ENCODE measurements around the gene CEP350.
"Not testable (repeated sequence)": the region's sequence is repeated elsewhere in the genome, so short reads cannot be mapped to it uniquely, and the experiment has no call there.

The CEP350 gene

DNA sequence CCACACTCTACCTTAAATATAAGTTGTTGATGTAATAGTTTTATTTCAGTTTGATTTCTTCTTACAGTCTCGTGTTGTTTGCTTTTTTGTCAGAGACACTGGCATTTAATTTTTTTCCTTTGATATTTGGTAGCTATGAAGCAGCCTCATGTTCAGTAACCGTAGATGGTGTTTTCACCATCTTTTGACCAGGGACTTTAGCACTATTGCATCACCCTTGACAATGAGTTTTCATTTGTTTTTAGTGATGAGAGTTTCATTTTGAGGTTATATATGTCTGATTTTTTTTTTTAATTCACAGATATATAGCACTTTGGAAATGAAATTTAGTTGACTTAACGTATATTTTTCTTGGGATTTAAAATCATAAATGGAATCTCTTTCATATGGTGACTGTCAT is 36.2 kb downstream of the CEP350 start:
- DNase-seq (ENCODE audit: low read depth in 2 of 2) = no peak

DNA sequence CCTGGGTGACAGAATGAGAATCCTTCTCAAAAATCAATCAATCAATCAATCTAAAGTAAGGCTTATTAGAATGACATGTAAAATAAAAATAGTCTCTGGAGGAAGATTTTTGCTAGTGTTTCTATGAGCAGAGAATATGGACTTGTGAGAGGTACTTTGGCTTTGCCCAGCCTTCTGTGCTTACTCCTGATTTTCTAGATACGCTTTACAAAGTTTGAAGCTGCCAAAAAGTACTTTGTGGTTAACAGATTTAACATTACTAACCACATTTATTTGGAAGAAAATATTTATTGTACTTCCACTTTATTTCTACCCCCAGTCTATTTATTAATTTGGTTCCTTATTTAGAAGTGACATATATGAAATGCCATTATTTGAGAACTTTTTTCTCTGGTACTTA is 41.0 kb downstream of the CEP350 start:
- DNase-seq (ENCODE audit: low read depth in 2 of 2) = no peak

DNA sequence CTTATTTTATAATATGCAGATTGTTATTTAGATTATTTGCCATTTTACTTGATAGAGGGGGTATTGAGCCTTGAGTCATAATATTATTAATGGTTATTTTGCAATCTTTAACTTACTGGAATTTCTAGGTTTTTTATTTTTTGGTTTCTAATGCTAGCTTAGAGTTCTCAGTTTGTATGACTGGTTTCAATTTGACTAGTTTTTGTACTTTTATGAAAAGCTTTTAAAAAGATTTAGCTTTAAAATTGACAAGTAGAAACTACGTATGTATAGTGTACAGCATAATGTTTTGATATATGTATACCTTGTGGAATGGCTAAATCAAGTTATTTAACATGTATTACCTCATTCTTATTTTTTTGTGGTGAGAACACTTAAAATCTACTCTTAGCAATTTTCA is 41.5 kb downstream of the CEP350 start:
- DNase-seq (ENCODE audit: low read depth in 2 of 2) = no peak

DNA sequence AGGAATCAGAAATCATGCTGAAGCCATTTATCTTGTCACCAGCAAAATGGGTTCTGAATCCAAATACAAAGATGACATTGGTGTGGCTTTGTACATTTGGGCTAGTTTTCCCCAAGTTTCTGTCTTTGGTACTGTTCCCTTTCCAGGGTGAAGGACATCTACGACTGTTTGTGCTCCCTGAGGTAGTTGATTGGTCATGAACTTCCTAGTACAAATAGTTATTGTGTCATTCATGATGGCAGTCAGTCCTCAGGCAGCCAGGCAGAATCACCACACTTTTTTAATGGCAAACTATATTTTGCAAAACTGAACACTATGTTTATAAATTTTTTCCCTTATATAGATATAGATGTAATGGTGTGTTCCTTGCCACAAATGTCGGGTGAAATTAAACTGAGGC is 46.0 kb downstream of the CEP350 start:
- DNase-seq (ENCODE audit: low read depth in 2 of 2) = no peak

DNA sequence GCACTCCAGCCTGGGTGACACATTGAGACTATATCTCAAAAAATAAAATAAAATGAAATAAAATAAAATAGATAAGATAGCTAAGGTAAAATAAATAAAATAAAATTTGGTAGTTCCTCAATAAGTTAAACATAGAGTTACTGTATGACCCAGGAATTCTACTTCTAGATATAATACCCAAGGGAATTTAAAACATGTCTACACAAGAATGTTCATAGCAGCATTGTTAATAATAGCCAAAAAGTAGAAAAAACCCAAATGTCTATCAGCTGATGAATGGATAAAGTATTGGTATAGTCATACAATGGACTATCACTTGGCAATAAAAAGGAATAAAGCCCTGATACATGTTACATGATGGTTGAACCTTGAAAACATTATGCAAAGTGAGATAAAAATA is 47.8 kb downstream of the CEP350 start:
- DNase-seq (ENCODE audit: low read depth in 2 of 2) = no peak

DNA sequence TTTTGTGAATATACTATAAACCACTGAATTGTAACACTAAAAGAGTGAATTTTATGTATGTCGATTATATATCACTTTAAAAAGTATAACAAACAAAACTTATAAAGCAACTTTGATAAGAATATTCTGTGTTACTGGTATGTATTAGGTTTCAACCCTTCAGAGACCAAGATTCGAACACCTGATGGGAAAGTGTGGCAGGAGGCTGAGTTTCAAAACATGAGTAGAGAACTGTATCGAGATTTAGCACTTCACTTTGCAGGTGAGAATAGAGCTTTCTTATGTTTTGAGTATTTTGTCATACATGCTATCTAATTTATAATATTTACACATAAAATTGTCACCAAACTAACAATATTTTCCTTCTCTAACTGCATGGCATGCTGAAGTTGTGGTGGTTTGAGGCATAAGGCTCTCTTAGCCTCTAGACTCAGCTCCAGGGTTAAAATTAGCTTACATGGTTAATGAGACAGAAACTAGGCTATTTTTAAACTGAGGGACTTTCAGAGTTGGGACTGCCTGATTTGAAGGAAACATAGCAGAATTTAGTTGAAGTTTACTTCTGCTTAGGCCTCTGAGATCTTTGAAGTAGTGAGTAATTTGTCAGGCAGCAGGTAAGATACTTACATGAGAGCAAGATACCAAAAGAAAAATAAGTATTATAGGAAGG is 48.6 kb downstream of the CEP350 start:
- no peak for DNase-seq (ENCODE audit: low read depth in 2 of 2)

DNA sequence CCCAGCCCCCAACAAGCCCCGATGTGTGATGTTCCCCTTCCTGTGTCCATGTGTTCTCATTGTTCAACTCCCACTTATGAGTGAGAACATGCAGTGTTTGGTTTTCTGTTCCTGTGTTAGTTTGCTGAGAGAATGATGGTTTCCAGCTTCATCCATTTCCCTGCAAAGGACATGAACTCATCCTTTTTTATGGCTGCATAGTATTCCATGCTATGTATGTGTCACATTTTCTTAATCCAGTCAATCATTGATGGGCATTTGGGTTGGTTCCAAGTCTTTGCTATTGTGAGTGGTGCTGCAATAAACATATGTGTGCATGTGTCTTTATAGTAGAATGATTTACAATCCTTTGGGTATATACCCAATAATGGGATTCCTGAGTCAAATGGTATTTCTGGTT is 52.2 kb downstream of the CEP350 start:
- DNase-seq (ENCODE audit: low read depth in 2 of 2) = not testable (repeated sequence)

DNA sequence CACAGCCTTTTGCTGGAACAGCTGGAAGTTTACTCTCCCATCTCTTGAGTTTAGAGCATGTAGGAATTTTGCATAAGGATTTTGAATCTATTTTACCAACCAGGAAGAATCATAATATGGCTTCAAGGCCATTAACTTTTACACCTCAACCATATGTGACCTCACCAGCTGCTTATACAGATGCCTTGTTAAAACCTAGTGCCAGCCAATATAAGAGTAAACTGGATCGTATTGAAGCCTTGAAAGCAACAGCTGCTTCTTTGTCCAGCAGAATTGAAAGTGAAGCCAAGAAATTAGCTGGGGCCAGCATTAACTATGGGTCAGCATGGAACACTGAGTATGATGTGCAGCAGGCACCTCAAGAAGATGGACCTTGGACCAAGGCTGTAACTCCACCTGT is 65.4 kb downstream of the CEP350 start:
- DNase-seq (ENCODE audit: low read depth in 2 of 2) = no peak

DNA sequence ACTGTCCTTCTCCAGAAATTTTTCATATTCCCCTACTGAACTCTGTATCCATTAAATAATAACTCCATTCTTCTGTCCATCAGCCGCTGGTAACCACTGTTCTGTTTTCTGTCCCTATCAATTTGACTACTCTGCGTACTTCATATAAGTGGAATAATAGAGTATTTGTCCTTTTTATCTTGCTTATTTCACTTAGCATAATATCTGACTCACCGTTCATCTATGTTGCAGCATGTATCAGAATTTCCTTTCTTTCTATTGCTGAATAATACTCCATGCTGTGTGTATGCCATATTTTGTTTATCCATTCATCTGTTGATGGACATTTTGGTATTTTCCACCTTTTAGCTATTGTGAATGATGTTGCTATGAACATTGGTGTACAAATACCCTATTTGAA is 71.9 kb downstream of the CEP350 start:
- DNase-seq (ENCODE audit: low read depth in 2 of 2) = no peak

DNA sequence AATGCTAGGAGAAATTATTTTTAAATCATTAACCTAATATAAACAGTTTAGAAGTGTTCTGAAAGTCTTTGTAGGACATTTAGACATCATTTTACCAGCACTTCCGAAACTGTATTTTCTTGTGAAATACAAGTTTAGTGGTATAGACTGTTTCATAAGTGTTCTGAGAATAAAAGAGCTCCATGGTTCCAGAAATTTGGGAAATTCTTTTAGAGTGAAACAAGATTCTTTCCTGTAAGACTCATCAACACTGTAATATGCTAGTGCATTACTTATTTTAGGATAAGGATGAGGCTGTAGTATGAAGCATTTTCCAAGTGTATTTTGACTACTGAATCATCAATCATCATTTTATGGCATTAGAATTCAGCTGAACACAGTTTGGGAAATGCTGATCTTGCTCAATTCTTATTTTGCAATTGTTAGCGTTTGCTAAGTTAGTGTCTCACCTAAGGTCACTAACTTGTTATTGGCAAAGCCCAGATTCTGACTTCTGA is 73.4 kb downstream of the CEP350 start:
- DNase-seq (ENCODE audit: low read depth in 2 of 2) = no peak

DNA sequence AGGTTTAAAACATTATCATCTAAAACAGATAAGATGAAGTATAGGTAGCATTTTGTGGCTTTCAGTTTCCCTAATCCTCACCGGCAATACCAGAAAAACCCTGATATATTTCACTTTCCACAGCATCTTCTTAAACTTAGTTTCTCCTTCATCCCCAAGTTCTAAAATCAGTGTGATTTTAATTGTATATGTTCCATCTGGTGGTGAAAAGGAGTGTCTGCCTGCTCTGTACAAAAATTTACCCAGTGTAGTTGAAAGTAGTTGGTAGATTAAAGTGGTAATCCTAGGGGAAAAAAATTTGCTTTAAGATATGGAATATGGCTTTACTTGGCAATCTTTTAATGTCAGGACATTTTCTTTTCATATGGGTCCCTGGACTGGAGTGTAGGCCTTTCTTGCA is 74.3 kb downstream of the CEP350 start:
- no peak for DNase-seq (ENCODE audit: low read depth in 2 of 2)

DNA sequence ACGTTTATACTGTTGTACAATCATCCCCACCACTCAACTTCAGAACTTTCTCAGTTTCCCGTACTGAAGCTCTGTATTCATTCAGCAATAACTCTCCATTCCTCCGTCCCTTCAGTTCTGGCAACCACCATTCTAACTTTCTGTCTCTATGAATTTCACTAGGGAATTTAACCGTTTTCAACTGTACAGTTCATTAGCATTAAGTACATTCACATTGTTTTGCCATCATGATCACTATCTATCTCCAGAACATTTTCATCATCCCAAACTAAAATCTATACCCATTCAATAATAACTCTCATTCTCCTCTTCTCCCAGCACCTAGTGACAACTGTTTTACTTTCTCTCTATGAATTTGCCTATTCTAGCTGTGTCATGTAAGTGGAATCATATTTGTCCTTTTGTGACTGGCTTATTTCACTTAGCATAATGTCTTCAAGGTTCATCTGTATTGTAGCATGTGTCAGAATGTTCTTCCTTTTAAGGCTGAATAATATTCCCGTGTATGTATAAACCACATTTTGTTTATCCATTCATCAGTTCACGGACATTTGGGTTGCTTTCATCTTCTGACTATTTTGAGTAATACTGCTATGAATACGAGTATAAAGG is 75.0 kb downstream of the CEP350 start:
- no peak for DNase-seq (ENCODE audit: low read depth in 2 of 2)

DNA sequence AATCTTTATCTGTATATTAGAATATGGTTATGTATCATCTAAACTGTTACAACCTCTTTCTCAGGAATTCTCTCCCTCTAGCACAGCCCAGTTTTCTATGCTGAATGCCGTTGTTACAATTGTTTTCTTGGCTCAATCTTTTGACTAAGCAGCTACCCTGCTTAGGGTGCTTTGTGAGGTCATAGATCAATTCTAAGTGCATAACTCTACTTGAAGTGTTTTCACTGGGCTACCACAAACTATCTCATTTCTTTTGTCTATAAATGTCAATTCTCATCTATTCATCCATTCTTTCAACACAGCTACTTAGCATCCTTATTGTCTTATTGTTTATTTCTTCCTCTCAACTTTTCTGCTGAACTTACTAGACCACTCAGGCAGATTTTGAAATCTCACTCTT is 77.1 kb downstream of the CEP350 start:
- DNase-seq (ENCODE audit: low read depth in 2 of 2) = no peak

DNA sequence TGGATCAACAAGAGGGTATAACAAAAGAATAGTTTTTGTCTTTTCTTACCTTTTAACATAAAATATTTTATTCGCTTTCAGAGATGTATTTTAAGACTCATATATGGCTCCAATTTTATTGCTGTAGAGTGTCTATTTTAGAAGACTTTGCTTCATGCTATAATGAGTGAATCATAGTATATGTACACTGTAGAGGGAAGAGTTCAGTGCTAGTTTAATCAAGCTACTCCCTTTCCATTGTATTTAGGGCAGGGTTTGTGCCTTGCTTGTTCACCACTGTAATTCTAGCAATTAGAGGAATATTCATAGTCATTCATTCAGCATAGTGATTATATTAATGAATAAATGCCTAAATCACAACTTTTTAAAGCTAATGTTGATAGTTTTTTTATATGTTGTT is 78.8 kb downstream of the CEP350 start:
- no peak for DNase-seq (ENCODE audit: low read depth in 2 of 2)

DNA sequence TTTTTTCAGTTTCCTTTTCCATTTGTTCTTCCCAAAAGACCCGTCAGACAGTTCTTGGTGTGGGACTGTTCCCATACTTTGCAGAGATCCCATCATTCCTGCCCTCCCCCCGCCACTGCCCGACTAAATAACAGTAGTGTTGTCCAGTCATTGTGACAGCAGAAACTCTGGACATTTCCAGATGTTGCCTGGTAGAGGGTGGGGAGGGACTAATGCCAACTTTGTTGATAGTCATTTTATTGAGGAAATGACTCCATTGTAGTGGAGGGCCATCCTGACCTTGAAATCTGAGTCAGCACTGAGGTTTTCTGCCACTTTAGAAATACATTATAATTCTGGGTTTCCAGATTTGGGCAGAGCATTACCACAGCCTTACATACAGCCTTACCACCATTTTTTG is 85.4 kb downstream of the CEP350 start:
- DNase-seq (ENCODE audit: low read depth in 2 of 2) = no peak

DNA sequence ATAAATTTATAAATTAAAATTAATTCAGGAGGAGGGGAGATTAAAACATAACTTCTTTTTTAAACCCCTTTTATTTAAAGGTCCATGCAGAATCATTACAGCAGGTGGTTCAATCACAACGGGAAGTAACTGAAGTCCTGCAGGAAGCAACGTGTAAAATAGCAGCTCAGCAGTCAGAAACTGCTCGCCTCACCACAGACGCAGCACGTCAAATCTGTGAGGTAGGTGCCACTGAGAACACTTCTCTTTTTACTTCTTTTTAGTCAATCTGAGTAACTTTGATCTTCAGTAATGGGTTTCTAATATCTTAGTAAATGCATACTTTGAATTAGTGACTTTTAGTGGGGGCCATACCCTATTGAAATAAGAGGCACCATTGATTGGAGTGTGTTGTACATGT is 87.0 kb downstream of the CEP350 start:
- no peak for DNase-seq (ENCODE audit: low read depth in 2 of 2)

DNA sequence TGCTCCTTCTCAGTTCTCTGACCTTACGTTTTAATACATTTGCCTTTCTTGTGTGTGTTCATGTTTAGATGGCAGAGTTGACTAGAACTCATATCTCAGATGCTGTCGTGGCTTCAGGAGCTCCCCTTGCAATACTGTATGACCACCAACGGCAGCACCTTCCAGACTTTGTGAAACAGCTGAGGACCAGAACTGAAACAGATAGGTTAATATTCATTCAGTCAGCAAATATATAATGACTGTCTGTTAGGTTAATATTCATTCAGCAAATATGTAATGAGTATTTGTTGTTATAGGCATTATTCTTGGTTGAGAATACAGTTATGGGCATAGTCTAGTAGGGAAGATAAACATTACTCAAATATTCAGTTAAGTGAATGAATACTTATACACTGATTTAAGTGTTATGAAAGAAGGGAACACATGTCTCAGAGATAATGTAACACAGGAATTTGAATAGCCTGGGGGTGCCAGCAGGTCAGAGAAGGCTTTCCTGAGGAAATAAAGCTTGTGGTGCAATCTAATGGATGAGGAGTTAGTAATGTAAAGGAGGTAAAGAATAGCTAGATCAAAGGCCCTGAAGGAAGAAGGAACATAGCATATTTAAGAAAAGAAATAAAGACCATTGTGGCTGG is 88.5 kb downstream of the CEP350 start:
- no peak for DNase-seq (ENCODE audit: low read depth in 2 of 2)

DNA sequence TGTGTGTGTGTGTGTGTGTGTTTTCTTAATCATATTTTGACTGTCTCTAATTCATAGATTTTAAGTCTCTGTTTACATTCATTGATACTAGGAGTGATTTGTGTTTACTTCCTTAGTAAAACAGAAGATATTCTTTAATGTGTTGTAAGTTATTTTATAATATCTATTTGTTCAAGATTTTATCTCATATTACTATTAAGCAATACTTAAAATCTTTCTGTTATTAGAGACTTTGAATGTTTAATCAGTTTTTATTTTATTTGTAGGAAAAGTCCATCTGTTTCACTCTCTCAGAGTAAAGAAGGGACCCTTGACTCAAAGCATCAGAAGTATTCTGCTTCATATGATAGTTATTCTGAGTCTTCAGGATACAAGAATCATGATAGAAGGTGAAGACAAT is 89.2 kb downstream of the CEP350 start:
- DNase-seq (ENCODE audit: low read depth in 2 of 2) = no peak

DNA sequence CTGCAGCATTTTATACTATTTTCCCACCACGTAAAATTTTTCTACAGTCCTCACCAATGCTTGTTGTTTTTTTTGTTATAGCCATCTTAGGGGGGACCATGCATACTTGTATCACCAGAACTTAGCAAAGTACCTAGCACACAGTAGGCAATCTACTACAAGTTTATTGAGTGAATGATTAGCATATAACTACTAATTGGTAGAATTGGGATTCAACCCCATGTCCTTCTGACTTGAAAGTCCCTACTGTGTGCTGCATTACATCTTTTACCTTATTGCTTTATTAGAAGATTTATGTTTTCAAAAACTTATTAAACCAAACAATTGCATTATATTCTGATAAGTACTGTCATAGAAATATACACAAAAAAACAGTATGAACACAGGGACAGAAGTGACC is 92.1 kb downstream of the CEP350 start:
- no peak for DNase-seq (ENCODE audit: low read depth in 2 of 2)

DNA sequence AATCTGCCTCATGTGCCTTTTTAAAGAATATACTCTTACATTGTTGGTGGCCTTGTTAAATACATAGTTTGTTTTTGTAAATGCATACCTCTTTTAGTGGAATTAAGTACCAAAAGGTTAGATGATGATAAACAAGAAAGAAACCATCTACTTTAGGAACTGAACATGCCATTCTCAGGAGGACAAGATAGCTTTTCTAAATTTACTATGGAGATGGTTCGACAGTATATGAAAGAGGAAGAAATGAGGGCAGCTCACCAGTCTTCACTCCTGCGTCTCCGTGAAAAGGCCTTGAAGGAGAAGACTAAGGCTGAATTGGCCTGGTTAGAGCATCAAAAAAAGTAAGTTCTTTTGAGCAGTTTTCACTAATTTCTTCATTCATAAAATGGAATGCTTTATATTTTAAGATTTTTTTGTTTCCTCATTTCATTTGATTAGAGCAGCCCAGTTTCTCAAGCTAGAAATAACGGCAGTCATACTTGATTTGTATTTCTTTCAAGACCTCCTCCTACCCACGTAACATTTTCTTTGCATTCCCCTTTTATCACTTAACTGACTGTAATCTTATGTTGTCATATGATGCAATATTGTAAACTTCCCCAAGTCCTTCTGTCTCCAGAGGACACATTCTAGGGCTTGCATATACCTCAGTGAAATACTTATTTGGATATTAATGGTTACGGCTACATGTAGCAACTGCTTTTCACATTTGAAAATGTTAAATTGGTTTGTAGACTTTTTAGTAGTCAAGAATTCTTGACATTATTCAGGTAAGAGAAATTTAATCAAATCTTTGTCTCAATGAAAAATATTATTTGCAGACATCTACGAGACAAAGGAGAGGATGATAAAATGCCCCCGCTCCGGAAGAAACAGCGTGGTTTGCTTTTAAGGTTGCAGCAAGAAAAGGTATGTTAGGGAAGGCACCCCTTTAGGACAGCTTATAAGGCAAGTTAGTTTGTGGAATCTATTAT is 99.3 kb downstream of the CEP350 start:
- no peak for DNase-seq (ENCODE audit: low read depth in 2 of 2)

DNA sequence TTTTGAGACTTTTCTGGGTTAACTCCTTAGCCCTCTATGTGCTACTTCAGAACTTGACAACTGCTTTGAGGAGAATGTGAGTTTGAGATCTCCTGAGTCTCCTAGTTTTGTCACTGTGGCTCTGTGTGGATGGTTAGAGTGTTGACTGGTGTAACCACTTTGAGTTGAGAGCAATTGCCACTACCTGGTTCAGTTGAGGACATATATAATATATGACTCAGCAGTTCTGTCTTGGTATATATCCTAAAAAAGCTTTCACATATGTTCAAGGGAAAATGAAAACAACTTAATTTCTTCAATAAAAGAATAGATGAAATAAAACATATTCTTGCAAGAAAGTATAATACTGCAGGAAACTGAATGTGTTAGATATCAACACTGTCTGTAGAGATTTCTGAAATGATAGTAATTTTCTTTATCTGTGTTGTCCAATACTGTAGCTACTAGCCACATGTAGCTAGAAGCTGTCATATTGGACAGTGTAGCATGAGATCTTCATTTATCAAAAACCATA is 103.3 kb downstream of the CEP350 start:
- DNase-seq (ENCODE audit: low read depth in 2 of 2) = no peak

DNA sequence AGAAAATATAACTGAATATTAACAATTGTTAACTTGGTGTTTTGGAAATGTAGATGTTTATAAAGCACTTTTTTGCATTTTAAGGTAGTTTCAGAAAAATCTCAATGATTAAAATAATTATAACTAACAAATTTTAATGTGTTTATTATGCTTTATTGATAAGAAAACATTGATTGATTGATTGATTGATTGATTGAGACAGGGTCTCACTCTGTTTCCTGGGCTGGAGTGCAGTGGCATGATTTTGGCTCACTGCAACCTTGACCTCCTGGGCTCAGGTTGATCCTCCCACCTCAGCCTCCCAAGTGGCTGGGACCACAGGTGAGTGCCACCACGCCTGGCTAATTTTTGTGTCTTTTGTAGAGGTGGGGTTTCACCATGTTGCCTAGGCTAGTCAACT is 106.4 kb downstream of the CEP350 start:
- DNase-seq (ENCODE audit: low read depth in 2 of 2) = no peak

Data from stimulated activated CD8-positive, alpha-beta memory T cell treated with anti-CD3 and anti-CD28 coated beads, Interleukin-7, amount 100 ng/mL, for 4 hours (primary cell).